K562 (cell line): ENCODE data around the gene ENO2. TPM values are rescaled to one million over a fixed set of nuclear protein-coding genes. Genes with fewer than 3 reads are reported as not detected.

Source experiments
- ATAC-seq: fragments of 200-7000 bp; cut with Tn5 transposase; 3 replicates; pipeline ENCODE4 v1.9.1; 2020; ENCODE audit warnings: moderate library complexity
- BruUV-seq: library from RNA; stranded (reverse); fragments of 400-500 nt; replicated peaks from 2 replicates; lab custom pipeline; 2021; lab: Mats Ljungman, UMichigan
- CTCF ChIA-PET: fragments of 300-600 bp; formaldehyde crosslinking; extraction: SDS; loops from one replicate; lab custom pipeline; 2021; ENCODE audit warnings: low intra/inter-chr PET ratio; lab: Yijun Ruan, JAX
- POLR2A ChIA-PET: fragments of 300-600, 350-650 bp; sonication (Branson Sonifier 250); formaldehyde crosslinking; extraction: SDS; loops from one replicate; lab custom pipeline; 2021; ENCODE audit warnings: antibody characterized with exemption, inconsistent platforms; lab: Yijun Ruan, JAX
- DNase-seq, 4 experiments: peaks; one replicate each; pipeline versions ENCODE4 v3.0.0 to v3.0.0-alpha.2; 2011 to 2018; ENCODE audit warnings: low spot score in 3 of 4, mixed read lengths in 3 of 4; ENCODE audit errors: extremely low read depth in 1 of 4
- FAIRE-seq: peaks from 2 replicates; lab custom pipeline; 2011; peaks lifted over from hg19 to GRCh38; lab: Jason Lieb, UNC
- H2AFZ ChIP-seq: 2 replicates; pipeline ENCODE4 v1.6.0; 2011; ENCODE audit warnings: low read depth, low read length, control low read depth, inconsistent platforms
- H3K27ac ChIP-seq: fragments of 200-600 bp; 3 replicates; pipeline ENCODE4 v1.8.0; 2011; ENCODE audit warnings: low read depth, mild to moderate bottlenecking, control low read depth, inconsistent platforms, low read length, moderate library complexity, mixed read lengths; ENCODE audit errors: extremely low read depth
- H3K27me3 ChIP-seq, 2 experiments: fragments of 300-600 bp in 1 of 2; 2 replicates in 1 of 2; 3 replicates in 1 of 2; pipeline versions ENCODE4 v1.6.0 to v1.8.0; 2011; ENCODE audit warnings: inconsistent platforms in 2 of 2, low read length in 2 of 2, mild to moderate bottlenecking in 1 of 2, mixed read lengths in 1 of 2, moderate library complexity in 1 of 2; ENCODE audit not compliant: control insufficient read depth in 2 of 2, insufficient read depth in 2 of 2
- H3K36me3 ChIP-seq: fragments of 300-600 bp; 3 replicates; pipeline ENCODE4 v1.8.0; 2011; ENCODE audit warnings: mild to moderate bottlenecking, low read length, inconsistent platforms; ENCODE audit not compliant: control insufficient read depth, insufficient read depth
- H3K4me1 ChIP-seq, 2 experiments: fragments of 200-600 bp in 1 of 2; replicated peaks in 1 of 2; 2 replicates in 1 of 2; 3 replicates in 1 of 2; pipeline versions ENCODE4 v1.5.1 to v1.8.0; 2011; ENCODE audit warnings: inconsistent platforms in 2 of 2, low read length in 2 of 2, mild to moderate bottlenecking in 1 of 2, mixed read lengths in 1 of 2, moderate library complexity in 1 of 2; ENCODE audit not compliant: control insufficient read depth in 2 of 2, insufficient read depth in 2 of 2
- H3K4me2 ChIP-seq: 2 replicates; pipeline ENCODE4 v1.6.1; 2011; ENCODE audit warnings: low read length, control low read depth, inconsistent platforms, mixed read lengths; ENCODE audit not compliant: insufficient read depth
- H3K4me3 ChIP-seq: fragments of 200-600 bp; sonication (generic), shearing (Covaris generic); 2 replicates; pipeline ENCODE4 v1.5.1; 2016; ENCODE audit warnings: control low read depth, inconsistent platforms
- H3K79me2 ChIP-seq: fragments of 200-600 bp; 3 replicates; pipeline ENCODE4 v1.8.0; 2011; ENCODE audit warnings: low read length, inconsistent platforms; ENCODE audit not compliant: control insufficient read depth, insufficient read depth
- H3K9ac ChIP-seq, 2 experiments: 2 replicates each; pipeline versions ENCODE4 v1.6.0 to v1.6.1; 2011; ENCODE audit warnings: low read depth in 2 of 2, low read length in 2 of 2, control low read depth in 1 of 2, inconsistent platforms in 1 of 2, mild to moderate bottlenecking in 1 of 2, mixed read lengths in 1 of 2; ENCODE audit not compliant: insufficient read depth in 1 of 2
- H3K9me1 ChIP-seq: one replicate; pipeline ENCODE4 v1.6.0; 2011; ENCODE audit warnings: inconsistent platforms, mild to moderate bottlenecking, low read length, moderate library complexity; ENCODE audit not compliant: control insufficient read depth, insufficient read depth
- H3K9me3 ChIP-seq: replicated peaks from 2 replicates; pipeline ENCODE4 v1.5.1; 2011; ENCODE audit warnings: low read depth, low read length, inconsistent platforms; ENCODE audit not compliant: control insufficient read depth, insufficient read depth
- H4K20me1 ChIP-seq: replicated peaks from 2 replicates; pipeline ENCODE4 v1.6.1; 2011; ENCODE audit warnings: low read length, inconsistent platforms, mixed read lengths; ENCODE audit not compliant: control insufficient read depth, insufficient read depth
- CBFA2T2 ChIP-seq: fragments of 450-650 bp; conservative IDR thresholded peaks from 2 replicates; pipeline ENCODE4 v1.6.1; 2017; ENCODE audit warnings: mild to moderate bottlenecking
- CTBP1 ChIP-seq: fragments of 450-650 bp; IDR thresholded peaks from 2 replicates; pipeline ENCODE4 v1.6.1; 2016; ENCODE audit warnings: borderline replicate concordance
- DACH1 ChIP-seq: fragments of 450-650 bp; IDR thresholded peaks from 2 replicates; pipeline ENCODE4 v1.6.1; 2018; ENCODE audit not compliant: partially characterized antibody
- ELF1 ChIP-seq: fragments of 200-800 bp; sonication (Bioruptor generic); IDR thresholded peaks from 2 replicates; pipeline ENCODE4 v1.6.1; 2016; ENCODE audit warnings: missing genetic modification characterization, missing compliant biosample characterization
- GABPA ChIP-seq: fragments of 200-800 bp; sonication (Bioruptor generic); conservative IDR thresholded peaks from 2 replicates; pipeline ENCODE4 v1.6.1; 2016; ENCODE audit warnings: low read depth, missing genetic modification characterization, missing compliant biosample characterization
- GABPB1 ChIP-seq: sonication (generic); formaldehyde crosslinking; IDR thresholded peaks from 2 replicates; pipeline ENCODE4 v1.8.0; 2022; ENCODE audit warnings: mild to moderate bottlenecking, missing genetic modification reagents
- HDAC3 ChIP-seq: fragments of 450-650 bp; IDR thresholded peaks from 2 replicates; pipeline ENCODE4 v1.6.1; 2018; ENCODE audit warnings: borderline replicate concordance, mild to moderate bottlenecking, moderate library complexity; ENCODE audit not compliant: partially characterized antibody
- ILF3 ChIP-seq: fragments of 450-650 bp; IDR thresholded peaks from 2 replicates; pipeline ENCODE4 v1.6.1; 2018; ENCODE audit warnings: antibody characterized with exemption, mild to moderate bottlenecking, moderate library complexity, borderline replicate concordance
- MYC ChIP-seq, 2 experiments: fragments of 250-450 bp in 1 of 2; sonication (Bioruptor Pico) in 1 of 2; IDR thresholded peaks; 2 replicates each; pipeline versions ENCODE4 v1.5.1 to v1.6.1; 2012 to 2021; ENCODE audit warnings: low read depth in 2 of 2, borderline replicate concordance in 1 of 2, improper control_type of control experiment in 1 of 2, low read length in 1 of 2, mild to moderate bottlenecking in 1 of 2, moderate library complexity in 1 of 2
- PML ChIP-seq: IDR thresholded peaks from 2 replicates; pipeline ENCODE4 v1.6.1; 2012; ENCODE audit warnings: low read length, inconsistent platforms
- PPARD ChIP-seq: fragments of 250-450 bp; sonication (Bioruptor Pico); IDR thresholded peaks from 2 replicates; pipeline ENCODE4 v1.8.0; 2022; ENCODE audit warnings: inconsistent platforms, mild to moderate bottlenecking, moderate library complexity
- RB1 ChIP-seq: fragments of 450-650 bp; IDR thresholded peaks from 2 replicates; pipeline ENCODE4 v1.6.1; 2017; ENCODE audit warnings: low read depth, mild to moderate bottlenecking
- SMARCC2 ChIP-seq: fragments of 450-650 bp; IDR thresholded peaks from 2 replicates; pipeline ENCODE4 v1.6.1; 2017; ENCODE audit warnings: antibody characterized with exemption, moderate library complexity, mild to moderate bottlenecking, low read depth
- SPI1 ChIP-seq: IDR thresholded peaks from 2 replicates; pipeline ENCODE4 v1.6.1; 2011; ENCODE audit warnings: low read depth, low read length, control low read depth, borderline replicate concordance
- SRSF3 ChIP-seq: fragments of 200-400 bp; formaldehyde crosslinking; IDR thresholded peaks from 2 replicates; pipeline ENCODE4 v1.6.1; 2016; ENCODE audit warnings: mild to moderate bottlenecking, low read length, moderate library complexity; ENCODE audit not compliant: insufficient read depth
- TBL1XR1 ChIP-seq, 2 experiments: IDR thresholded peaks; 2 replicates each; pipeline ENCODE4 v1.6.1; 2012; ENCODE audit warnings: improper control_type of control experiment in 2 of 2, low read length in 2 of 2, mild to moderate bottlenecking in 1 of 2
- TRIM24 ChIP-seq, 2 experiments: fragments of 450-650 bp; IDR thresholded peaks; 2 replicates each; pipeline ENCODE4 v1.6.1; 2016
- ZFX ChIP-seq: sonication (generic); formaldehyde crosslinking; IDR thresholded peaks from 2 replicates; pipeline ENCODE4 v1.8.0; 2022; ENCODE audit warnings: mild to moderate bottlenecking, missing genetic modification reagents, moderate library complexity
- ZNF354B ChIP-seq: fragments of 250-450 bp; sonication (Bioruptor Pico); IDR thresholded peaks from 2 replicates; pipeline ENCODE4 v1.4.0; 2020
- ZNF75A ChIP-seq: fragments of 450-650 bp; formaldehyde crosslinking; IDR thresholded peaks from 2 replicates; pipeline ENCODE4 v1.4.0; 2020; ENCODE audit warnings: mild to moderate bottlenecking
- WGBS: fragments of 100-300 bp; shearing (Covaris generic); methylation state at CpG from one replicate; pipeline ENCODE4 v1.1.6; 2016; ENCODE audit warnings: low coverage, mixed read lengths; ENCODE audit not compliant: insufficient coverage; ENCODE audit errors: missing lambda C conversion rate; 5-methylcytosine and 5-hydroxymethylcytosine counted together
- in situ Hi-C: fragments of 300-500 bp; cut with MboI; formaldehyde crosslinking; loops from 4 replicates; pipeline ENCODE4 v1.15.0; 2018; ENCODE audit warnings: inconsistent platforms, mixed read lengths
- intact Hi-C: fragments of 100-400 bp; cut with micrococcal nuclease; formaldehyde crosslinking; loops from 2 replicates; pipeline ENCODE4 v1.14.2; 2022
- polyA plus RNA-seq, 8 experiments: library from polyadenylated mRNA; depleted of rRNA in 4 of 8; stranded (reverse) in 5 of 8; unstranded in 3 of 8; fragments of >200 nt; fragmentation: Nextera tagmentation in 2 of 8; fragmentation: Illumina TruSeq in 1 of 8; extraction: Ambion mirVana in 2 of 8; extraction: Trizol in 1 of 8; gene quantifications; 2 replicates each; pipeline versions ENCODE4 v1.2.1 to v1.2.3, GENCODE V29; 2011 to 2014; ENCODE audit warnings: inconsistent platforms in 1 of 8, missing spikeins in 1 of 8
- total RNA-seq, 7 experiments: library from RNA; depleted of rRNA in 6 of 7; stranded (reverse); fragments of >200 nt in 6 of 7; fragmentation: Illumina TruSeq in 2 of 7; extraction: Trizol in 2 of 7; gene quantifications; 2 replicates each; pipeline versions ENCODE4 v1.2.1 to v1.2.3, GENCODE V29; 2011 to 2021; ENCODE audit warnings: low replicate concordance in 1 of 7
- TF ChIP-seq, protein P1 (sequence below), 2 experiments: fragments of 450-650 bp; conservative IDR thresholded peaks; 2 replicates each; pipeline ENCODE4 v1.6.1; 2017; ENCODE audit warnings: mild to moderate bottlenecking in 2 of 2, moderate library complexity in 2 of 2

The ENO2 gene
- total and polyA plus RNA-seq, 9 of the 15 experiments (the other 6 are each of a cell fraction or from before 2014, with no cell fraction given), result 10.9 to 43.3 (median 21.0) TPM

- Histone ChIP-seq H3K4me3 (peak overlapping the region; percentile 13; the same call in 1 of the 2 replicates), H3K9me3 (no peaks in the 10 kb centered on the region), H3K4me1 (peaks cover 13 to 54% of the 10 kb centered on the region in 2 experiments), H3K36me3 (peaks cover 10% of the 10 kb centered on the region; the same call in 1 of the 3 replicates), H2AFZ (peak overlapping the region; percentile 35), H3K27ac (peak overlapping the region; percentile 50; the same call in 2 of the 3 replicates), H3K4me2 (peak overlapping the region; percentile 94), H3K9ac (peak overlapping the region; percentile 16 to 87; a peak in 3 of 4 replicates), H3K27me3 (no peaks in the 10 kb centered on the region), H3K79me2 (peaks cover 13% of the 10 kb centered on the region), H3K9me1 (no peaks in the 10 kb centered on the region), H4K20me1 (no peaks in the 10 kb centered on the region)
- peak; percentile 62 to 87 (median 73) for DNase-seq
- peak; percentile 88 for FAIRE-seq
- 9% methylated on average over 6 of the region's 32 CpGs for WGBS
- intact Hi-C loops (loop anchor here (1.0 kb wide), 1 partner anchor 14 kb away; no protein-coding TSS in a partner anchor), in situ Hi-C loops (no loop called here)
- CTCF ChIA-PET, result interaction anchor here (1.2 kb wide), 1 partner anchor 19 kb away, joined by 4 read pairs; no protein-coding TSS in a partner anchor
- peak; percentile 65 for ATAC-seq
- no TSS peak for BruUV-seq
- POLR2A ChIA-PET, result interaction anchor here (0.5 to 6.3 kb wide), 13 partner anchors 13 to 301 kb away, joined by 3 to 98 read pairs (median 4); partner anchors contain the start of gene ATN1
- 0 out of 2 replicates have a peak, but pooled peaks have one; percentile 15 for TF ChIP-seq GABPB1
- TF ChIP-seq MYC (IDR thresholded peaks at IDR 0.05; ENCODE audit: low read depth, low read length), result no peak
- no peak for TF ChIP-seq MYC (CRISPR knock-in tag; IDR thresholded peaks at IDR 0.05; ENCODE audit: borderline replicate concordance, low read depth)
- TF ChIP-seq PPARD (CRISPR knock-in tag), result no peak
- peak; percentile 58; the same call in 1 of the 2 replicates for TF ChIP-seq ZFX (CRISPR knock-in tag)
- TF ChIP-seq SRSF3, result no peak
- TF ChIP-seq CBFA2T2, result 0 out of 2 replicates have a peak, but pooled peaks have one; percentile 21
- no peak for TF ChIP-seq RB1
- no peak for TF ChIP-seq ZNF354B (CRISPR knock-in tag)
- no peak for TF ChIP-seq HDAC3
- no peak for TF ChIP-seq ZNF75A
- peak; percentile 56 for TF ChIP-seq ELF1
- TF ChIP-seq GABPA (tag), result peak; percentile 46
- no peak for TF ChIP-seq TBL1XR1 (IDR thresholded peaks at IDR 0.05; ENCODE audit: low read length in 2 of 2)
- no peak for TF ChIP-seq PML
- TF ChIP-seq TRIM24 (IDR thresholded peaks at IDR 0.05), result no peak
- TF ChIP-seq CTBP1, result peak; percentile 48; the same call in 1 of the 2 replicates
- TF ChIP-seq, protein P1, sequence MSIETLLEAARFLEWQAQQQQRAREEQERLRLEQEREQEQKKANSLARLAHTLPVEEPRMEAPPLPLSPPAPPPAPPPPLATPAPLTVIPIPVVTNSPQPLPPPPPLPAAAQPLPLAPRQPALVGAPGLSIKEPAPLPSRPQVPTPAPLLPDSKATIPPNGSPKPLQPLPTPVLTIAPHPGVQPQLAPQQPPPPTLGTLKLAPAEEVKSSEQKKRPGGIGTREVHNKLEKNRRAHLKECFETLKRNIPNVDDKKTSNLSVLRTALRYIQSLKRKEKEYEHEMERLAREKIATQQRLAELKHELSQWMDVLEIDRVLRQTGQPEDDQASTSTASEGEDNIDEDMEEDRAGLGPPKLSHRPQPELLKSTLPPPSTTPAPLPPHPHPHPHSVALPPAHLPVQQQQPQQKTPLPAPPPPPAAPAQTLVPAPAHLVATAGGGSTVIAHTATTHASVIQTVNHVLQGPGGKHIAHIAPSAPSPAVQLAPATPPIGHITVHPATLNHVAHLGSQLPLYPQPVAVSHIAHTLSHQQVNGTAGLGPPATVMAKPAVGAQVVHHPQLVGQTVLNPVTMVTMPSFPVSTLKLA (conservative IDR thresholded peaks at IDR 0.05), result peak in 1 of 2 experiments; percentile 21; a peak in 1 of 4 replicates
- no peak for TF ChIP-seq SMARCC2
- TF ChIP-seq DACH1, result peak; percentile 7
- TF ChIP-seq SPI1, result peak; percentile 75
- TF ChIP-seq ILF3, result no peak
Measured at GRCh38 chr12:6946033-6946919, 31.9 kb downstream of the ENO2 start.
